Measurements from ENCODE around the gene ARID5B.
"Not testable (repeated sequence)": the region's sequence is repeated elsewhere in the genome, so short reads cannot be mapped to it uniquely, and the experiment has no call there.

Gene ARID5B

GRCh38 chr10:61900829-61901792, at the start of gene ARID5B:
Gene ARID5B, plus strand, starts transcription at chr10:61901699. Its CDS starts 11 bp downstream, at chr10:61901710.
- no peak for DNase-seq (ENCODE audit: low spot score)

GRCh38 chr10:61852261-61852660, 49.2 kb upstream of the ARID5B start:
- no peak for DNase-seq (ENCODE audit: low spot score)

- no peak for DNase-seq (ENCODE audit: low spot score)
Observed at GRCh38 chr10:61855771-61856170, 45.7 kb upstream of the ARID5B start.

GRCh38 chr10:61857746-61858145, 43.8 kb upstream of the ARID5B start:
- DNase-seq (ENCODE audit: low spot score), result no peak

GRCh38 chr10:61859786-61860185, 41.7 kb upstream of the ARID5B start:
- DNase-seq (ENCODE audit: low spot score), result no peak

- DNase-seq (ENCODE audit: low spot score), result no peak
Observed at GRCh38 chr10:61860964-61861758, 40.3 kb upstream of the ARID5B start.

- no peak for DNase-seq (ENCODE audit: low spot score)
Observed at GRCh38 chr10:61863981-61864380, 37.5 kb upstream of the ARID5B start.

GRCh38 chr10:61866700-61867368, 34.7 kb upstream of the ARID5B start:
- no peak for DNase-seq (ENCODE audit: low spot score)

GRCh38 chr10:61867374-61867773, 34.1 kb upstream of the ARID5B start:
- DNase-seq (ENCODE audit: low spot score), result not testable (repeated sequence)

- not testable (repeated sequence) for DNase-seq (ENCODE audit: low spot score)
Observed at GRCh38 chr10:61867817-61868216, 33.7 kb upstream of the ARID5B start.

GRCh38 chr10:61869041-61869675, 32.3 kb upstream of the ARID5B start:
- no peak for DNase-seq (ENCODE audit: low spot score)

GRCh38 chr10:61869774-61870525, 31.5 kb upstream of the ARID5B start:
- no peak for DNase-seq (ENCODE audit: low spot score)

- DNase-seq (ENCODE audit: low spot score), result no peak
Observed at GRCh38 chr10:61870526-61870895, 31.0 kb upstream of the ARID5B start.

- no peak for DNase-seq (ENCODE audit: low spot score)
Observed at GRCh38 chr10:61871487-61871886, 30.0 kb upstream of the ARID5B start.

GRCh38 chr10:61877887-61878739, 23.4 kb upstream of the ARID5B start:
- DNase-seq (ENCODE audit: low spot score), result no peak

GRCh38 chr10:61878740-61879068, 22.8 kb upstream of the ARID5B start:
- no peak for DNase-seq (ENCODE audit: low spot score)

- DNase-seq (ENCODE audit: low spot score), result no peak
Observed at GRCh38 chr10:61882621-61883370, 18.7 kb upstream of the ARID5B start.

GRCh38 chr10:61883371-61884025, 18.0 kb upstream of the ARID5B start:
- no peak for DNase-seq (ENCODE audit: low spot score)

GRCh38 chr10:61887772-61888171, 13.7 kb upstream of the ARID5B start:
- DNase-seq (ENCODE audit: low spot score), result no peak

Measured in hematopoietic multipotent progenitor cell treated with erythropoietin and hydrocortisone succinate and interleukin-3 and kit ligand, for 15 days (in vitro differentiated cells).